ENCODE results near the gene ZNF646.

Gene ZNF646

GRCh38 chr16:31110106-31111034 is 36.1 kb downstream of the ZNF646 start:
- no peak for DNase-seq

- no peak for DNase-seq
These were observed 37.8 kb downstream of the ZNF646 start for GRCh38 chr16:31111881-31112466.

- no peak for DNase-seq
These were observed 38.5 kb downstream of the ZNF646 start for GRCh38 chr16:31112711-31113110.

- no peak for DNase-seq
These were observed 39.2 kb downstream of the ZNF646 start for GRCh38 chr16:31113121-31114120.

- no peak for DNase-seq
These were observed 40.2 kb downstream of the ZNF646 start for GRCh38 chr16:31114468-31114867.

- peak; percentile 95 for DNase-seq
These were observed 43.4 kb downstream of the ZNF646 start, which contains the start of gene KAT8 for GRCh38 chr16:31117384-31118222. KAT8 (plus strand) TSS chr16:31117664; CDS start chr16:31117682, 18 bp downstream.

- no peak for DNase-seq
These were observed 44.3 kb downstream of the ZNF646 start for GRCh38 chr16:31118223-31119155.

- no peak for DNase-seq
These were observed 45.9 kb downstream of the ZNF646 start for GRCh38 chr16:31120129-31120528.

GRCh38 chr16:31125844-31126243 is 51.6 kb downstream of the ZNF646 start:
- DNase-seq, result no peak

- DNase-seq, result no peak
These were observed 53.0 kb downstream of the ZNF646 start for GRCh38 chr16:31127182-31127581.

GRCh38 chr16:31128711-31129567 is 54.7 kb downstream of the ZNF646 start:
- no peak for DNase-seq

GRCh38 chr16:31129568-31130335 is 55.5 kb downstream of the ZNF646 start:
- no peak for DNase-seq

- no peak for DNase-seq
These were observed 56.2 kb downstream of the ZNF646 start for GRCh38 chr16:31130336-31130891.

GRCh38 chr16:31130899-31131298 is 56.7 kb downstream of the ZNF646 start:
- DNase-seq, result no peak

- DNase-seq, result no peak
These were observed 57.2 kb downstream of the ZNF646 start for GRCh38 chr16:31131416-31131815.

- no peak for DNase-seq
These were observed 57.6 kb downstream of the ZNF646 start for GRCh38 chr16:31131841-31132271.

- no peak for DNase-seq
These were observed 58.2 kb downstream of the ZNF646 start for GRCh38 chr16:31132303-31132979.

GRCh38 chr16:31133046-31133501 is 58.9 kb downstream of the ZNF646 start:
- no peak for DNase-seq
